Thyroid gland (tissue), 4 donors: ENCODE results near the gene SCLY.

ENCODE experiments used
- CTCF ChIP-seq, 6 experiments: fragments of 200-600 bp in 3 of 6; fragments of 450-650 bp in 3 of 6; sonication (generic) in 3 of 6; IDR thresholded peaks; one replicate each; pipeline ENCODE4 v1.5.1; 2016 to 2019; ENCODE audit warnings: antibody characterized with exemption in 6 of 6, mild to moderate bottlenecking in 2 of 6, inconsistent platforms in 1 of 6, moderate library complexity in 1 of 6
- POLR2A ChIP-seq, 2 donors: fragments of 450-650 bp; IDR thresholded peaks; one replicate each; pipeline ENCODE4 v1.6.1; 2017; ENCODE audit warnings: antibody characterized with exemption in 2 of 2, mild to moderate bottlenecking in 2 of 2, moderate library complexity in 1 of 2

- TF ChIP-seq CTCF (IDR thresholded peaks at IDR 0.05) (no peak), POLR2A (IDR thresholded peaks at IDR 0.05) (no peak)
Observed at GRCh38 chr2:238069021-238069709, 8.4 kb downstream of the SCLY start.
